Measurements from ENCODE around the gene ADGRL2.

The ADGRL2 gene

GRCh38 chr1:82034812-82035211 lies 234.1 kb downstream of the ADGRL2 start:
- peak; percentile 11 for DNase-seq (ENCODE audit: low read depth, low spot score)
- TF ChIP-seq ZNF274 (IDR thresholded peaks at IDR 0.05; ENCODE audit: low read depth, low read length) (no peak), YY1 (IDR thresholded peaks at IDR 0.05; ENCODE audit: insufficient read depth, insufficient read length) (no peak), SUZ12 (IDR thresholded peaks at IDR 0.05; ENCODE audit: extremely low read depth, insufficient read depth, insufficient read length) (no peak)
- Histone ChIP-seq H3K9ac (ENCODE audit: insufficient read length, low read depth) (no peak overlapping the region), H3K36me3 (ENCODE audit: insufficient read depth, insufficient read length, low read length) (no peaks in the 10 kb centered on the region), H3K9me3 (ENCODE audit: insufficient read depth, low read length) (no peaks in the 10 kb centered on the region), H3K4me1 (ENCODE audit: insufficient read depth, insufficient read length) (no peaks in the 10 kb centered on the region), H3K4me3 (ENCODE audit: insufficient read length, low read depth) (no peak overlapping the region), H3K27me3 (ENCODE audit: insufficient read depth, insufficient read length) (no peaks in the 10 kb centered on the region)

Measured in NT2/D1 (cell line).